ENCODE measurements around the gene JPT2.

JPT2 gene

DNA sequence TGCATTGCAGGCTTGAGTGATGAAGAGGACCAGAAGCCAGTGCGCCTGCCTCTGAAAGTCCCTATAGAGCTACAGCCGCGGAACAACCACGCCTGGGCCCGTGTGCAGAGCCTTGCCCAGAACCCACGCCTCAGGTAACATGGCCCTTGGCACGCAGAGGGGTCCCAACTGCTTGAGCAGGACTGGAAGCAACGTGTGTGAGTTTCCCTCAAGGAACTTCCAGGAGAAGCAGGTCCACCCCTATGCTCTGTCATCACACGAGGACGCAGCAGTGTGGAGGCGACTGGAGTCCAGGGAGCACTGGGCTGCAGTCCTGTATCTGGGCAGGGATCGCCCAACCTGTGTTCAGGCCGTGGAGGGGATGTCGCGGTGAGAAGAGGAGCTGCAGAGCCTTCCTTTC, 25.1 kb upstream of the JPT2 start:
- no peak for DNase-seq

DNA sequence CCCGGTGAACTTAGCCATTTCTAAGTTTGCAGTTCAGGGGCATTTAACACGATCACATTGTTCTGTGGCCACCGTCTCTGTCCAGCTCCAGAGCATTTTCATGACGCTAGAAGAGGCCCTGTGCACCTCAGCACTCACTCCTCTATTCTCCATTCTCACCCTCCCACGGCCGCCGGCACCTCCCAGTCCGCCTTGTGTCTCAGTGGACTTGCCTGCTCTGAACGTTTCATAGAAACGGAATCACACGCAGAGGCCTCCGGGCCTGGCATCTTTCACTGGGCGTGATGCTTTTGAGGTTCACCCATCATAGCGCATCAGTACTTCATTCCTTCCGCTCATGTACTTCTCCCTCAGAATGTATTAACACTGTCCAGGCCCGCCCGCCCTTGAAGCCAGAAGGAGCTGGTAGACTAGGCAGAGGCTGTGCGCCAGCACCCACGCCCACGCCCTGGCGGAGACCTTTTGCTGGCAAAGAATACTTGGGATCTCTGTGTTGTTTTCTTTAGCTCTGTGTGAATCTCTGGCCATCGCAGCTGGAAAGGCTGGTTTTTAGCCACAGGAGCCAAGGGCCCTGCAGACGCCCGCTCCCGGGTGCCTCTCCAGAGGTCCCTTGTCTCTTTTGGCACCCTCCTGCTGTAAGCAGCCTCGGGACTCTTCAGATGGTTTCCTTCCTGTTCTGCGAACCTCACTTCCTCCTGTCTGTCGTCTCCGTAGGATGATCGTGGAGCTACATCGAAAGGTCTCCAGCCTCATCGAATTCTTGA, 23.4 kb upstream of the JPT2 start:
- peak; percentile 36 to 67 (median 60) for DNase-seq

DNA sequence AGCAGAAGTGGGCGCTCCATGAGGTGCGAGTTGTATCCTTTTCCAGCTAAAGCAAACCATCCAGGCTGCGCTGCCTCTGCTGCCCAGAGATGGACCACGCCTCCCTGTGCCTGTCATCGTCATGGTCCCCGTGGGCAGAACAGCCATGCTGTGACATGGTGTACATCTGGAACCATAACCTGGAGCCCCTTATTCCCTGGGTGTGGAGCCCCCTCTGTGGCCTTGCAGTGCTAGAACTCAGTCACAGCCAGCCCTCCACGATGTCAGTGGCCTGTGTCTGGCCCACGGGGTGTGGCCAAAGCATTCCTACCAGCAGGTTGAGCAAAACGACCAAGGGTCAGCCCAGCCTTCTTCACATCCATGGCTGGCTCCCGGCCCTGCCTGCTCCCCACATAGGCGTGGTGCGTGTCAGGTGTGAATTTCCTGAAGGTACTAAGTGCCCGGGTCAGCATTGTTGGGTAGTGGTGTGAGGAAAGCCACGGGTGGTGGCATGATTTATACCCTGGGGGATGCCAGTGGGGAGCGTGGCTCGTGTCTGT, 22.7 kb upstream of the JPT2 start:
- DNase-seq: no peak

DNA sequence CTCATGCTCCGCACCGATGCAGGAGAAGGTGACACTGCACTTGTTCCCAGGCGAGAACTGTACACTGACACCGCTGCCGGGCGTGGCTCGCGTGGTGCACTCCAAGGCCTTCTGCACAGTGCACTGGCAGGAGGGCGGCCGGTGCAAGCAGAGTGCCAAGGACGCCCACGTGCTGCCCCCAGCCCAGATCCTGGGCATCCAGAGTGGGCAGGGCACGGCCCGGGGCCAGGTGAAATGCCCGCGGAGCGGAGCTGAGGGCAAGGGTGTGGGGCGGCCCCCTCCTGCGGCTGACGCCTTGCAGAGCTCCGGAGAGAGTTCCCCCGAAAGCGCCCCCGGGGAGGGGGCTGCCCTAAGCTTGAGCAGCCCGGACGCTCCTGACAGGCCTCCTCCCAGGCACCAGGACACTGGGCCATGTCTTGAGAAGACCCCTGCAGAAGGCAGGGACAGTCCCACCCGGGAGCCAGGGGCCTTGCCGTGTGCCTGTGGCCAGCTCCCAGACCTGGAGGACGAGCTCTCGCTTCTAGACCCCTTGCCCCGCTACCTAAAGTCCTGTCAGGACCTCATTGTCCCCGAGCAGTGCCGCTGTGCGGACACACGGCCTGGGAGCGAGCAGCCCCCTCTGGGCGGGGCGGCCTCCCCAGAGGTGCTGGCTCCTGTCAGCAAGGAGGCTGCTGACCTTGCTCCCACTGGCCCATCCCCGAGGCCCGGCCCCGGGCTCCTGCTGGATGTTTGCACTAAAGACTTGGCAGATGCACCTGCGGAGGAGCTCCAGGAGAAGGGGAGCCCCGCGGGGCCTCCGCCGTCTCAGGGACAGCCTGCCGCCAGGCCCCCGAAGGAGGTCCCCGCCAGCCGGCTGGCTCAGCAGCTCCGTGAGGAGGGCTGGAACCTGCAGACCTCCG, 21.9 kb upstream of the JPT2 start:
- DNase-seq: no peak

DNA sequence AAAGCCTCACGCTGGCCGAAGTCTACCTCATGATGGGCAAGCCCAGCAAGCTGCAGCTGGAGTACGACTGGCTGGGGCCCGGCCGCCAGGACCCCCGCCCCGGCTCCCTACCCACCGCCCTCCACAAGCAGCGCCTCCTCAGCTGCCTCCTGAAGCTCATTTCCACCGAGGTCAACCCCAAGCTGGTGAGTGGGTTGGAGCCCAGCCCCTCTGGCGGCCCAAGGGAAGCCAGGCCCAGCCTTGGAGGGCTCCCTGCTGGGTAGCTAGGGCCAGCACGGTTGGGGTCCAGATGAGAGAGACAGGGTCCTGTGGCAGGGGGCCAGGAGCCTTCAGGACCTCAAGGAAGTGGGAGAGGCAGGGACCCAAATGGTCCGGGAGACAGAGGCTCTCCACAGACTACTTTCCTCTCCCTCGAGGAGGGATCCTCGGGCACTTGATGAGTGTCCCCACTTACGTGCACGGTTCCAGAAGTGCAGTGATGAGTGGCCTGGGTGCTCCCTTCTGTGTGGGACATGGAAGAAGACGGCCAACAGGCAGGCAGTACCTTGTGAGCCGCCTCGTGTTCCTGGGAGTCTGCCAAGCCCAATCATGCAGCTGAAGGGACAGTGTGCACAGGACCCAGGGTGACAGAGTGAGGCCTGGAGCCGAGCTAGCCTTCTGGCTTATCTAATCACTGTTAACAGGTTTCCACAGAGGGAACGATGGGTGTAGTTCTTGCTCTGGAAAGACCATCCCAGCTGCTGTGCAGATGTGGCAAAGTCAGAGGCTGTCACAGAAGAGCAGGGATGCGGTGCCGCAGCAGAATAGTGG, 21.1 kb upstream of the JPT2 start:
- DNase-seq: no peak

DNA sequence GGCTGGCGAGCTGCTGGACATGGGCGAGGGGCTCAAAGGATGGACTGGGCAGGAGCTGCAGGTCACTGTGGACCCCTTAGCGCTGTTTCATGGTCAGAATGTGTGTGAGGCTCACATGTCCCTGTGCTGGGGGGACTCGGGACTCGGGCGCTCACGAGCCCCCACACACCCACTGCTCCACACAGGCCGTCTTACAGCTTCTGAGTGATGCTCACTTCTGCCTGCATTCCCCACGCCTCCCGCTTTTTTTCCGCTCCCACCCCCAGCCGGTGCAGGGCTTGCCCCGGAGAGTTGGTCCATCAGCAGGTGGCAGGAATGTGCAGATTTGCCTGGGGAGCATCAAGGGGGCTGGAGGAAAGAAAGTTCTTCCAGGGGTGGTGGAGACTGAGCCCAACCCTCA, 20.2 kb upstream of the JPT2 start:
- no peak for DNase-seq

DNA sequence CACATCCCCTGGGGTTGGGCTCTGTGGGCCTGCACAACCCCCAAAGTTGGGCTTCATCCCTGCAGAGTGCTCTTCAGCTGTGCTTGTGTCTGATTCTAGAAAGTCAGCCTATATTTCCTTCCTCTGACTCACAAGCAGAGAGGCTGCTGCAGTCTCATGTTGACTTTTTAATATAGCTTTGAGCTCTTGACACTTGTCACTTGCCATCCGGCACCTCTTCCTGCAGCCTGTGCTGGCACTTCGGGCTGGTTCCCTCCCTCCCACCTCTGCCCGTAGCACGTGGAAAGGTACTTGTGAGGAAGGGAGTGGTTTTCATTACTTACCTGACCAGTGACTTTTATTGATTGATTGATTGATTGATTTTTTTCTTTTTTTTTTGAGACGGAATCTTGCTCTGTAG, 19.0 kb upstream of the JPT2 start:
- DNase-seq: no peak

DNA sequence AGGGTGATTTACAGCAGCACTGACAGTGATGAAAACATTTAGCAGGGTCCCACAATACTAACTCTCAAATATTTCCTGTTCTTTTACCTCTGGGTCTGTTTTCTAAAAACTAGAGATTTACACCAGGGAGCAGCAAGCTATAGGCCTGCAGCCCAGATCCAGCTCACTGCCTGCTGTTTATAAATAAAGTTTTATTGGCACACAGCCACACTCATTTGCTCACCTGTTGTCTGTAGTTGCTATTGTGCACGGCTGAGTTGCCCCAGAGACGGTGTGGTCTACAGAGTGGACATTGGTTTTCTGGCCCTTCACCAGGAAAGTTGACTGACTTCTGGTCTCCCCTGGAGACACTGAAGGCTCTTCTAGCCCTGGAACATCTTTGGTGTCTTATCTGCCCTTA, 16.3 kb upstream of the JPT2 start:
- no peak for DNase-seq

DNA sequence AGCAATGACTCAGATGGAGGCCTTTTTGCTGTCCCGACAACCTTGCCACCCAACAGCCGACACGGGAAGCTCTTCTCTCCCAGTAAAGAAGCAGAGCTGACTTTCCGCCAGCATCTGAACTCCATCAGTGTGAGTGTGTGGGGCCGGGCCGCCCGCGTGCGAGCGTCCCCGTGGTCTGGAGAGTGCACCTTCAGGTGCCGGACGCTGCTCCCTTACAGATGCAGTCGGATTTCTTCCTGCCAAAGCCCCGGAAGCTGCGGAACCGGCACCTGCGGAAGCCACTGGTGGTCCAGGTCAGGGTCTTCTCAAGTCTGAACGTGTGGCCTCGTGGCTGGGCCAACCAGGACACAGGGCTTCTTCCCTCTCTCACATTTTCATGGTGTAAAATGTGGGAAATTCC, 15.5 kb upstream of the JPT2 start:
- DNase-seq: no peak

DNA sequence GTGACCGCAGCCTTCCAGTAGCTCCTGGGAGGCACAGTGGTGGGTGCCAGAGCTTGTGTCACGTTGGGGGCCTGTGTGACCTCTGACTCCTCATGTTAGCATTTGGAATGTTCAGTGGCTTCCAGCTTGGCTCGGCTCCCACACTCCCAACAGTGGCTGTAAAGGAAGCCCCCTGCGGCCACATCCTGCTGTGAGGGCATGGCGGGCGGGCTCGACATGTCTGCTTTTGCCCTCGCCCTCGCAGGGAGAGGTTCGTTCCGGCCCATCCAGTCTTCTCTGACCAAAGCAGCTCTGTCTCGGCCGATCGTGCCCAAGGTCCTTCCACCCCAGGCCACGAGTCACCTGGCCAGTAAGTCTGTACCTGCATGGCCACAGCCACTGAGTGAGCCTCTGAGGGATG, 12.2 kb upstream of the JPT2 start:
- DNase-seq: no peak

DNA sequence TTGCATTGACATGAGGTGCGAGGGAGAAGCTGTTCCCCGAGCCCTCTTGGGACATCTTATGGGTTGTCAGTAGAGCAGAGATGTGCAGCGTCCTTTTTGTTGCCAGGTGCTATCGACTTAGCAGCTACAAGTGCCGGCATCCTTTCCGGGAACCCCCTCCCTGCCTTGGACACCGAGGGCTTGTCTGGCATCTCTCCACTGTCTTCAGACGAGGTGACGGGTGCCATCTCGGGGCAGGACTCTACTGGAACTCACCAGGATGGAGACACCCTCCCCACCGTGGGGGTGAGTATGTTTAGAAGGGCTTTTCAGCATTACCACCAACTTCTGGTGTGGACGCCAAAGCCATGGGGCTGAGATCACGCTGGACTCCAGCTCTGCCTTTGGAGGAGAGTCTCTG, 11.8 kb upstream of the JPT2 start:
- DNase-seq: no peak

DNA sequence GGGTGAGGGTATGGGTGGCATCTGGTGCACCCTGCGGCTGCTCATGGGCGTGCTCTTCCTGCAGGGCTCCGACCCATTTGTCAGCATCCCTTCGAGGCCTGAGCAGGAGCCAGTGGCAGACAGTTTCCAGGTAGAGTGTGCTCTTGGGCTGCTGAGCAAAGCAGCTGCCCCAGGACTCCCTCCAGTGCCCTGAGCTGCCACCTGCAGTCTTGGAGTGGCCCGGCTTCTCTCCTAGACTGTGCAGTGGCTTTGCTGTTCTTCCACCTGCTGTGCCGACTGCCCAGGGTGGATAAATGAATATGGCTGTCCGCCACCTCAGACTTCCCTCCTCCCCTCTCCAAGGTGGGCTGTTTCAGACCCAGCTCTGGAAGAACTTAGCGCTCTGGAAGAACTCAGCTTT, 10.8 kb upstream of the JPT2 start:
- DNase-seq: no peak

DNA sequence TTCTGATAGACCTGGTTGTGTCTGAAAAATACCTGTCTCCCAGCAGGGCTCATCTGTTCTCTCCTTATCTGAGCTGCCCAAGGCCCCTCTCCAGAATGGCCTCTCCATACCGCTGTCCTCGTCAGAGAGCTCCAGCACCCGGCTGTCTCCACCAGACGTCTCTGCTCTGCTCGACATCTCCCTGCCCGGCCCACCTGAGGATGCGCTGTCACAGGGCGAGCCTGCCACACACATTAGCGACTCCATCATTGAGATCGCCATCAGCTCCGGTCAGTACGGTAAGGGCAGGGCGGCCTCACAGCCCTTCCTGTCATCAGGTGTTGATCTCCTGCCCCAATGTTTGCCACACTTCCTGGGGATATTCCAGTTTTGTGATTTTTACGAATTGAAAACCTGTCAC, 10.2 kb upstream of the JPT2 start:
- DNase-seq: no peak

DNA sequence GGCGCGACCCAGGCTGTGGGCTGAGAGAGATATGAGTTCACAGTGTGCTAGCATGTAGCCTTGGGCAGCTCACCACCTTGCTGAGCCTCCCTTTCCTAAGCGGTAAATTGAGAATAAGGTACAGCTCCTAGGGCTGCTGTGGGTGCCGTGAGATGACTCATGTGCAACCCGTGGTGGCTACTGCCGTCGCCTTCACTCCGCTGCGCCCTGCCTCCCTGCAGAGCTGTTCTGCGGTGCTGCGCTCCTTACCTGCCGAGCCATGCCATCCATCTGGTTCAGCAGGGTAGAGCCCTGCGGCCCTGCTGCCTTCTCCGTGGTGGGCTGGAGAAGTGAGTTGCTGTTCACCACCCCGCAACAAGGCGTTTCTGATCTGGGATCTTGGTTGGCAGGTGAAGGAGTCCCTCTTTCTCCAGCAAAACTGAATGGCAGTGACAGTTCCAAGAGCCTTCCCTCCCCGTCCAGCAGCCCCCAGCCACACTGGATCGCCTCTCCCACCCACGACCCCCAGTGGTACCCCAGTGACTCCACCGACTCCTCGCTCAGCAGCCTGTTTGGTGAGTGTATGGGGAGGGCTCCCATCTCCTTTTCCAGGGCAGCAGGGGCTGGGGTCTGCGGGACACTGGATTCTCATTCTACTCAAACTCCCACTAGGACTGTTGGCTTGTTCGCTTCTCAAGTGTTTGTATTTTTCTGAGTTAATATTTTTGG, 9.3 kb upstream of the JPT2 start:
- DNase-seq: no peak

DNA sequence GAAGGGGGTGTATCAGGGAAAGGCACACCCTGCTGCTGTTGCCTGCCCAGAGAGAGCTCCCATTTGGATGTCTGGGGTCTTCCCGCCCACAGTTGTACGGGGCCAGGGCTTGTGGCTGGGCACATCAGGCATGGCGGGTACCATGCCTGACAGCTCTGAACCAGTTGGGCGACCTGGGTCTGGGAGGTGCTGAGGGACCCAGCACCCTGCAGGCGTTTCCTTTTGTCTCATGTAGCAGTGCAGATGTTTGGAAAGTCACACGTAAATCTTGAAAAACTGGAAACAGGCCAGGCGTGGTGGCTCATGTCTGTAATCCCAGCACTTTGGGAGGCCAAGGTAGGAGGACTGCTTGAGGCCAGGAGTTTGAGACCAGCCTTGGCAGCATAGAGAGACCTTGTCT, 8.4 kb upstream of the JPT2 start:
- no peak for DNase-seq

DNA sequence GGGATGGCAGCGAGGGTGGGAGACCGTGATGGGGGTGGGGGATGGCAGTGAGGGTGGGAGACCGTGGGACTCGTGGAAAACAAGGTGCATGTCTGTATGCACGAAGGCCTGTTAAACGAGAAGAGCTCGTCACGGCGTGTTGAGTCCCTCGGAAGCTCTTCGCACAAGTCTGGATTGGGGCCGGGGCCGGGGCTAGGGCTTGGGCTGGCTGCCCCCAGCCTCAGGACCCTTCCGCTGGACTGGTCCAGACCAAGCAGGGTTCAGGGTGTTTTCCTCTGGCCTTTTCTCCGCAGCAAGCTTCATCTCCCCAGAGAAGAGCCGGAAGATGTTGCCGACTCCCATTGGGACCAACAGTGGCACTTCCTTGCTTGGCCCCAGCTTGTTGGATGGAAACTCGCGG, 7.7 kb upstream of the JPT2 start:
- no peak for DNase-seq

DNA sequence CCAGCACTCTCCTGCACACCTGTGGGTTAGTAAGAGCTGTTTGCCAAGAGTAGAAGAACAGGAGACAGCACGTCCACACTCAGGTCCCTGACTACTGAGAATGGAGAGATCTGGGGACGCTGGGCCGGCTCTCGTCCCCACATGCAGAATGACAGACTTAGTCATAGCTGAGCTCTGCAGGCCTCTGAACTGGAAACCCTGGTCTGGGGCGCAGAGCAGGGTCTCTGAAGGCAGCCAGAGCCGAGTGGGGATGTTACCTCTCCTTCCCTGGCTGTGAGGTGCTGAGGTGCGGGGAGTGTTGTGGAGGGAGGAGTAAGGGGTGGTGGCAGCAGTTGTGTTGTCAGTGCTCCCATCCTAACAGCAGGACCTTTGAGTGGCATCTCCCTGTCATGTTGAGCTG, 7.2 kb upstream of the JPT2 start:
- no peak for DNase-seq

DNA sequence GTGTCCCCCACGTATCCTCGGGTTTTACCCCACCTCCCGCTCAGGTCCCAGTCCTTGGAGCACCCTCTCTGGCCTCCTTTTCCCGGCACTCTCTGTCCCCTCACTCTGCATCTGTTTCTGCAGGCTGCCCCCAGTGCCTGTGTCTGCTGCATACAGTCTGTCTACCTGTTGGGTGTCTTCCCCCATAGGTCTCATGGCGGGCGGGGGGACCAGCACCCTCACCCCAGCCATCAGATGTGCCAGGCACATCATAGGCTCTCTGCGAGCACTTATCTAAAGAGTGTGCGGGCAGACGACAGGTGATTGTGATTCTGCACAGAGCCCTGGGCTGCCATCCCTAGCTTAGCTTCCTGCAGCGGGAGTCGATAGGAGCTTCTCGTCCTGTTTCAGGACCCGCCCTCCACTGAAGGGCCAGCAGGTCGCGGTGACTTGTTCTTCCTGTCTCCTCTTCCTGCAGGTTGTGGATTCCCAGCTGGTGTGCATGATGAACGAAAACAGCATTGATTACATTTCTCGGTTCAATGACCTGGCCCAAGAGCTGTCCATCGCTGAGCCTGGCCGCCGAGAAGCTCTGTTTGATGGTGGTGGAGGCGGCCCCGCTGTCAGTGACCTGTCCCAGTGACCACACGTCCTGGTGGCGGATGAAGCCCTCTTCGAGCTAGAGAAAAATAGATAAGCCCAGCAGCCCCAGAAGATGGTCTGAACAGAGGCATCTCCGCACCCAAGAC, 4.5 kb upstream of the JPT2 start:
- no peak for DNase-seq

DNA sequence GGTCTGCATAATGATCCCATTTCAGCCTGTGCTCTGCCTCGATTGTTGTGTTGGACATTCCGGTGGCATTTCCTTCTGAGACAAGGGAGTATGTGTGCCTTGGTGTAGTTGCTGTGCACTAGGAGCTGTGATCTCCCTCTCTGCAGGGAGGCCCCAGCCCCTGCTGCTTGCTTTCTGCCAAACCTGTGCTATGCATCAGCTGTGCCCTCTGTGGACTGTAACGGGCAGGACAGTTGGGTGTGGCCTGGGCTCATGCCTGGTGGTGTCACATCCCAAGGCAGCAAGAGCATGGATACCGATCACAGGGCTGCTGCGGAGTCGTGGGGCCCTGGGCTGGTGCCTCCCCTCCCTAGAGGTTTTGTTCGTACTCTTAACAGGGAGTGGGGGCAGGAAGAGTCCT, 3.8 kb upstream of the JPT2 start:
- no peak for DNase-seq

DNA sequence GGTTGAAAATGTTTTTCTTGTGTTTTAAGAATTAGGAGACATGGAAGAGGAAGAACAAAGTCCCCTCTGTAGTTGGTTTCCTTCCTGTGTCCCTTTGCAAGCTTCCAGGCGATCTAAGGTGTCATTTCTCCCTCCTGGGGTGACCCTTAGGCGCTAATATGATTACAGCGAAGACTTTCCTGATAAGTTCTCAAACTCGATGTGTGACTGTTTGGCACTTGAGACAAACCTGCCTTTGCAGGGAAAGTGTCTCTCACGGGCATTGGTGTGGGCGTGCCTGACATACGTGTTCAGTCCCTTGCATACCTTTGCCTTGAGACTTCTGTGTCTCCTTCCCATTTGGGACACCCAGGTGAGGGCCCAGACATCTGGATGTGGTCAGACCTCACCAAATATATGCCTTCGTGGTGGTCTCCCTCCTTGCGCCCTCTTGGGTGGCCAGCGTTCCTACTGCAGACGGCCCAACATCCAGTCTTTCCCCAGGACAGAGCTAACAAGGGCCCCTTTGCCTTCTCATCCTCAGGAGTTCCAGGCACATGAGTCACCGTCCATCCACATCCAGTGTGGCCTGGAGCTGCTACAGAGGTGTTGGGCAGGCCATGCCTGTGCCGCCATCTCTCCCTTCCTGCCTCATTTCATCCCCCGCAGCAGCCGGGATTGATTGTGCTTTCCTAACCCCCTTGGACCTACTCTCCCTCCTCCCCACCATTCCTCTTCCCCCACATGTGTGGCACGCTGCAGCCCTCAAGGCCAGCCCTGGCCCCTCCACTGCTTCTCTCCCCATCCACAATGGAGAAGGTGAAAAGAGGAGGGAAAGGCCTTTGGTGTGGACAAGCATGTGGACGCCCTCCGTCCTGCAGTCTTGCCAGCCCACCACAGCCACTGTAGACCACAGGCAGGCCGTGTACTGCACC, 3.1 kb upstream of the JPT2 start:
- DNase-seq: no peak

DNA sequence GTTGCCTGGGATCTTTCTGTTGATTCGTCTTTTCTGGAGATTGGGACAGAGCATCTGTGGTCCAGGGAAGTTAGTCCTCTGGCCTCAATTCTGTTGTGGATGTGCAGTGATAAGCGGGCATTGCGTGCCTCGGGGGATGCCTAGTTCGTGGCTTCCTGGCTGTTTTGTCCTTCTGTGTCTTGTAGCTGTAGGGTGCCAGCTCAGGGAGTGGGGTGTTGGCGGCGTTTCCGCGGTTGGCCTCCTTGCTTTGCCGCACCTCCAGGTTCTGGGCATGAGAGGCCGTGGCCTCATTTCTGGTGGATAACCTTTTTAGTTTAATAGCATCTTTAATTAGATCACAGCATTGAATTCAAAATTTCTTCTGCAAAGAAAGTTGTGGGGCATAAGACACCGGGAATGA, 1.4 kb upstream of the JPT2 start:
- DNase-seq: no peak
